D721Med (cell line): ENCODE results near the gene HCCS.
A peak's percentile ranks its signal among the peaks of the same experiment; 100 is the strongest.

Experiments used
- DNase-seq: peaks from one replicate; pipeline ENCODE4 v3.0.0; 2011; ENCODE audit warnings: low spot score; ENCODE audit not compliant: insufficient read length
- FAIRE-seq: peaks from 2 replicates; lab custom pipeline; 2011; peaks lifted over from hg19 to GRCh38; lab: Jason Lieb, UNC
- CTCF ChIP-seq: IDR thresholded peaks from 2 replicates; pipeline ENCODE4 v1.5.1; 2012; ENCODE audit warnings: mild to moderate bottlenecking, control low read depth; ENCODE audit not compliant: insufficient read depth; ENCODE audit errors: missing control alignments

The HCCS gene

GRCh38 chrX:11124112-11124511 is 13.0 kb downstream of the HCCS start:
- FAIRE-seq = peak; percentile 53
- DNase-seq = no peak
- TF ChIP-seq CTCF = no peak

GRCh38 chrX:11125060-11125459 is 13.9 kb downstream of the HCCS start:
- TF ChIP-seq CTCF = no peak
- FAIRE-seq (no peak), DNase-seq (no peak)

GRCh38 chrX:11129534-11130105 is 18.5 kb downstream of the HCCS start:
- no peak for TF ChIP-seq CTCF
- DNase-seq = no peak
- no peak for FAIRE-seq

GRCh38 chrX:11130136-11130535 is 19.0 kb downstream of the HCCS start:
- no peak for TF ChIP-seq CTCF
- no peak for DNase-seq
- FAIRE-seq = no peak

- FAIRE-seq (no peak), DNase-seq (no peak)
- no peak for TF ChIP-seq CTCF
Observed at GRCh38 chrX:11131146-11131545, 20.0 kb downstream of the HCCS start.

GRCh38 chrX:11135564-11136185 is 24.5 kb downstream of the HCCS start:
- DNase-seq = no peak
- TF ChIP-seq CTCF = no peak
- FAIRE-seq = no peak

GRCh38 chrX:11137543-11138139 is 26.5 kb downstream of the HCCS start:
- DNase-seq = no peak
- TF ChIP-seq CTCF = peak; percentile 48

More at GRCh38 chrX:11137543-11138139, 26.5 kb downstream of the HCCS start:
- no peak for FAIRE-seq
